GM19193 (cell line): ENCODE measurements around the gene RGP1.

ENCODE experiments used
- POLR2A ChIP-seq: IDR thresholded peaks from 4 replicates; pipeline ENCODE4 v1.6.1; 2011; ENCODE audit not compliant: insufficient read depth, insufficient read length; ENCODE audit errors: extremely low read depth

The RGP1 gene, protein sequence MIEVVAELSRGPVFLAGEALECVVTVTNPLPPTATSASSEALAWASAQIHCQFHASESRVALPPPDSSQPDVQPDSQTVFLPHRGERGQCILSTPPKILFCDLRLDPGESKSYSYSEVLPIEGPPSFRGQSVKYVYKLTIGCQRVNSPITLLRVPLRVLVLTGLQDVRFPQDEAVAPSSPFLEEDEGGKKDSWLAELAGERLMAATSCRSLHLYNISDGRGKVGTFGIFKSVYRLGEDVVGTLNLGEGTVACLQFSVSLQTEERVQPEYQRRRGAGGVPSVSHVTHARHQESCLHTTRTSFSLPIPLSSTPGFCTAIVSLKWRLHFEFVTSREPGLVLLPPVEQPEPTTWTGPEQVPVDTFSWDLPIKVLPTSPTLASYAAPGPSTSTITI

DNA sequence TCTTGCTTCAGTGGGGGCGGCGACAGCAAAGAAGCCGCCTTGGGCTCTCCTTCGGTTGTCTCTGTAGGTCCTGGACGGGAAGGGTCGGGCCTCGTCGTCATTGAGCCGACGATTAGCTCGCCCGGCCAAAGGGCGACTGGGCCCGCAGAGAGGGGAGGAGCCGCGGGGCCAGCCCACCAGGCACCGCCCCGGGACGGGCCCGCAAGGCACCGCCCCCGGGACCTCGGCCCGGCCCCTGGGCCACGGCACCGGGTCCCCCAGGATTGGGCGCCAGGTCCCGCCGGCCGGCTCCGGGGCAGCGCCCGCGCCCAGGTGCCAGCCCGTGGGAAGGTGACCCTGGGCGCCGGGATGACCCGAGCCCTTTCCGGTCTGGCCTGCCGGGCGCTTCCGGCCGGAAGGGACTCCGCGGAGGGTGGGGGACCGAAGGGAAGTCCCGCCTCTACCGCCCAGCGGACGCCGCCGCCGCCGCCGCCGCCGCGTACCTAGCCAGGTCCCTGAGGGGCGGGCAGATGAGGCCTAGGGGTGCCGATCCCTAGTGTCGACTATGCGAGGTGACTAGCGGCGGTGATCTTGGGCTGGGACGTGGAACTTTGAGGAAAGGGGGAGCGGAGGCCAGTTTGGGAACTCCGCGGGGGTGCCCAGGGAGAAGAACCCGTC lies at the start of gene RGP1, which contains the start of gene GBA2:
RGP1 (plus strand) TSS at position 430 of the 657 bp plus-strand sequence. CDS start 469 bp downstream, outside the sequence.
GBA2 (minus strand) TSS at position 371 of the 657 bp plus-strand sequence. CDS start 524 bp downstream, outside the sequence.
- TF ChIP-seq POLR2A: peak; percentile 82

GRCh38 chr9:35700031-35700430 lies 49.1 kb upstream of the RGP1 start:
- TF ChIP-seq POLR2A: no peak

DNA sequence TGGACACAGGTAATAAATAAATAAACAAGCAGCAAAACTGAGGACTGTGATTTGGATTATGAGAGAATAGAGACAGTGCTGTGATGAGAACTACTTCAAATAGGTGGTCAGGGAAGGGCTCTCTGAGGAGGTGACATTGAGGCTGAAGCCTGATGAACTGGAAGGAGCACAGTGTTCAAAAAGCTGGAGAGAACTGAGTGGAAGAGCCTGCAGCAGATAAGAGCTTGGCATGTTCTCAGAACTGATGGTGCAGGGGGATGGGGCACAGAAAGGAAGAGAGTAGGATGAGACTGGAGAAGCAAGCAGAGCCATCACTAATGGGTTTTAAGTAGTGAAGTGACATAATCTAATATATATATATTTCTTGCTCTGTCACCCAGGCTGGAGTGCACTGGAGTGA lies 48.1 kb upstream of the RGP1 start:
- TF ChIP-seq POLR2A: no peak

GRCh38 chr9:35702696-35703095 lies 46.4 kb upstream of the RGP1 start:
- TF ChIP-seq POLR2A: no peak

GRCh38 chr9:35703906-35704672 lies 45.0 kb upstream of the RGP1 start:
- no peak for TF ChIP-seq POLR2A

DNA sequence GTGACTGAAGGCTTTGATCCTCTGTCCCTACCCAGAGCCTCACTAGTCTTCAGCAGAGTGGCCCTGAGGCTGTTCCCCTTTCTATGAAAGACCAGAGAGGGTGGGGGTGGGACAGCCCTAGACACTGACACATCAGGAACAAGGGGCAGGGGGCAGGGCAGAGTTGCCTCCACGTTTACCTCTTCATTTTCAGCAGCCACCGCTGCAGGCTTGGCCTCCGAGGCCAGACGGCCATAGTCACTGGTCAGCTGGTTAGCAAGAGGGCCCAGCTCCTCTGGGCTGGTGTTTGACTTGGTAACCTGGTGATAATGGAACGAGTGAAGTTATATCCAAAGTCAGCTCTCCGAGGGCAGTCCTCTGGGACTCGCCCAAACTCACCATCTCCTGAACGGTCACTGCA lies 43.7 kb upstream of the RGP1 start:
- no peak for TF ChIP-seq POLR2A

DNA sequence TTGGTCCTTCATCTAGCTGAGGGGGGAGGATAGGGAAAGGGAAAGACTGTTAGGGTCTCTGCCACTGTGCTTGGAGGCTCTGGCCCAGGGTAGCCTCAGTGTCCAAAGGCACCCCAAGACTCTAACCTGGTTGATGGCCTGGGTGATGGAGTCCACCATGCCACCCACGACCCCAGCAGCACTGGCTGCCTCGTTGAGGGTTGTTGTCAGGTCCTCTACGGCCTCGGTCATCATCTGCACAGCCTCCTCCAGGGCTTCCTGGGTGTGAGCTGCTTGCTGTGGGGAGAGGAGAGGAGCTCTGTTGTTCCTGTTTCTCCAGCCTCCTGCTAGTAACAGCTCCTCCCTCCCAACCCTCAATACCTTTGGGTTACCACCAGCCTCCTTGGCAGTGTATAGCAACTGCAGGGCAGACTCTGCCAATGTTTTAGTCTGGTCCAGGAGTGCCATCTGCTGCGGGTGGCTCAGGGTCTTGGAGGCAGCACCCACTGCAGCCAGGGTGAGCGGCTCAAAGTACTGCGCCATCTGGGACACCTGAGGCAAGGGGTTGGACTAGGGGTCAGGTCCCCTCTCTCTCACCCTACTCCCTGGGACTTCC lies 43.2 kb upstream of the RGP1 start:
- TF ChIP-seq POLR2A: no peak

GRCh38 chr9:35706951-35707350 lies 42.1 kb upstream of the RGP1 start:
- no peak for TF ChIP-seq POLR2A

DNA sequence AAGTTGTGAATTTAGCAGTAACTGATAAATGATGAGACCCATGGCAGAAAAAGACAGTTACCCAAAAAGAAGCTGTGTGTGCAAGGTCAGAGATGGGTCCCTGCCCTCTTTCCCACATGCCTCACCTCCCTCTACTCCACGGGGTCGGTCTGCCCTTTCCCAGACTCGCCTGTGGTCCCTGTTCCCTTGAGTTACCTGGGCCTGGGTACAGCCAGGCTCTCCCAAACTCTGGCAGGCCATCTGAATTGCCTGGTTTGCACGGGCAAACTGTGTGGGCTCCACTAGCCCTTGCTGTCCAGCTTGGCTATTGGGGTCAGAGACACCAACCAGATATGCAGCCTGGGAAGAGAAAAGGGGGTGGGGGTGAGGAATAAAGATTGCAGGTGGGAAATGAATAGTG lies 40.9 kb upstream of the RGP1 start:
- TF ChIP-seq POLR2A: no peak

- no peak for TF ChIP-seq POLR2A
Observed at GRCh38 chr9:35710818-35711500, 38.1 kb upstream of the RGP1 start.

- no peak for TF ChIP-seq POLR2A
Observed at GRCh38 chr9:35711501-35712428, 37.3 kb upstream of the RGP1 start.

GRCh38 chr9:35712762-35713400 lies 36.2 kb upstream of the RGP1 start:
- TF ChIP-seq POLR2A: no peak

DNA sequence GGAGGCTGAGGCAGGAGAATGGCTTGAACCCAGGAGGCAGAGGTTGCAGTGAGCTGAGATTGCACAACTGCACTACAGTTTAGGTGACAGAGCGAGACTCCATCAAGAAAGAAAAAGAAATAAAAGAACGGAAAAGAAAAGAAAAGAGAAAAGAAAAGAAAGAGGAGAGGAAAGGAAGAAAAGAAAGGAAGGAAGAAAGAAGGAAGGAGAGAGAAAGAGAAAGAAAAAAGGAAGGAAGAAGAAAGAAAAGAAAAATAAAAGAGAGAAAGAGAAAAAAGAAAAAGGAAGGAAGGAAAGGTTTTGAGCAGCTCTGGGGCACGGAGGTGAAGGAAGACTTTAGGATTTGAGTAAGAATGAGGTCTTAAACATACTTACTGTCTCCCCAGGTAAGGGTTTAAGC lies 35.5 kb upstream of the RGP1 start:
- no peak for TF ChIP-seq POLR2A

- no peak for TF ChIP-seq POLR2A
Observed at GRCh38 chr9:35714123-35714522, 35.0 kb upstream of the RGP1 start.
